Tibial artery (tissue), 4 donors: Measurements from ENCODE around the gene CTCFL.

Experiments
- DNase-seq, 2 donors: peaks; one replicate each; pipeline ENCODE4 v3.0.0-alpha.2; 2019
- H3K27ac ChIP-seq, 2 donors: fragments of 200-600 bp; sonication (generic) in 1 of 2; 1 replicate in 1 of 2; 2 replicates in 1 of 2; pipeline ENCODE4 v1.5.1; 2018 to 2019; ENCODE audit warnings: mild to moderate bottlenecking in 1 of 2
- H3K27me3 ChIP-seq, 2 donors: fragments of 200-600 bp; sonication (generic) in 1 of 2; one replicate each; pipeline versions ENCODE4 v1.5.1 to v1.6.0; 2016 to 2019
- H3K36me3 ChIP-seq, 3 donors: fragments of 200-600 bp; sonication (generic) in 2 of 3; one replicate each; pipeline ENCODE4 v1.5.1; 2016 to 2019; ENCODE audit warnings: mild to moderate bottlenecking in 2 of 3
- H3K4me1 ChIP-seq, 4 donors: fragments of 200-600 bp; sonication (generic) in 2 of 4; 1 replicate in 3 of 4; 2 replicates in 1 of 4; pipeline ENCODE4 v1.5.1; 2016 to 2019
- H3K4me3 ChIP-seq, 2 donors: fragments of 200-600 bp; sonication (generic) in 1 of 2; 1 replicate in 1 of 2; 2 replicates in 1 of 2; pipeline ENCODE4 v1.5.1; 2018 to 2019; ENCODE audit warnings: mild to moderate bottlenecking in 2 of 2
- H3K9me3 ChIP-seq, 3 donors: fragments of 200-600 bp; sonication (generic) in 1 of 3; one replicate each; pipeline ENCODE4 v1.5.1; 2016 to 2019
- CTCF ChIP-seq, 2 experiments: fragments of 200-600 bp in 1 of 2; fragments of 450-650 bp in 1 of 2; IDR thresholded peaks; one replicate each; pipeline ENCODE4 v1.5.1; 2017 to 2019; ENCODE audit warnings: antibody characterized with exemption in 2 of 2, mild to moderate bottlenecking in 1 of 2, moderate library complexity in 1 of 2
- intact Hi-C: fragments of 100-400 bp; cut with DNase I; formaldehyde crosslinking; loops from one replicate; pipeline ENCODE4 v1.15.0; 2023; ENCODE audit warnings: low total_unique reads

Gene CTCFL

GRCh38 chr20:57552471-57552870 is 27.5 kb upstream of the CTCFL start:
- no peak for DNase-seq
- H3K4me3 ChIP-seq, result no peak overlapping the region
- no peak for TF ChIP-seq CTCF (IDR thresholded peaks at IDR 0.05)
- H3K36me3 ChIP-seq, result no peaks in the 10 kb centered on the region
- no peaks in the 10 kb centered on the region for H3K4me1 ChIP-seq
- intact Hi-C loops, result no loop called here
- H3K9me3 ChIP-seq, result no peaks in the 10 kb centered on the region
- H3K27ac ChIP-seq, result no peak overlapping the region
- H3K27me3 ChIP-seq, result peaks cover 0 to 40% of the 10 kb centered on the region in 2 donors

GRCh38 chr20:57548177-57549058 is 23.5 kb upstream of the CTCFL start:
- H3K27me3 ChIP-seq, result peaks cover 0 to 25% of the 10 kb centered on the region in 2 donors
- TF ChIP-seq CTCF (IDR thresholded peaks at IDR 0.05), result no peak
- DNase-seq, result peak in 1 of 2 donors; percentile 53
- H3K27ac ChIP-seq, result no peak overlapping the region
- H3K4me1 ChIP-seq, result no peaks in the 10 kb centered on the region
- no peaks in the 10 kb centered on the region for H3K9me3 ChIP-seq
- no peak overlapping the region for H3K4me3 ChIP-seq
- H3K36me3 ChIP-seq, result no peaks in the 10 kb centered on the region
- intact Hi-C loops, result no loop called here

GRCh38 chr20:57546956-57547649 is 22.2 kb upstream of the CTCFL start:
- H3K27me3 ChIP-seq, result peaks cover 0 to 23% of the 10 kb centered on the region in 2 donors
- intact Hi-C loops, result no loop called here
- no peak for TF ChIP-seq CTCF (IDR thresholded peaks at IDR 0.05)
- DNase-seq, result peak in 1 of 2 donors; percentile 9
- H3K4me3 ChIP-seq, result no peak overlapping the region
- no peaks in the 10 kb centered on the region for H3K36me3 ChIP-seq
- H3K27ac ChIP-seq, result no peak overlapping the region
- no peaks in the 10 kb centered on the region for H3K4me1 ChIP-seq
- H3K9me3 ChIP-seq, result no peaks in the 10 kb centered on the region

GRCh38 chr20:57545927-57546662 is 21.2 kb upstream of the CTCFL start:
- no peak overlapping the region for H3K4me3 ChIP-seq
- H3K4me1 ChIP-seq, result no peaks in the 10 kb centered on the region
- DNase-seq, result peak in 1 of 2 donors; percentile 39
- peaks cover 0 to 13% of the 10 kb centered on the region in 2 donors for H3K27me3 ChIP-seq
- TF ChIP-seq CTCF (IDR thresholded peaks at IDR 0.05), result no peak
- intact Hi-C loops, result no loop called here
- H3K36me3 ChIP-seq, result no peaks in the 10 kb centered on the region
- no peak overlapping the region for H3K27ac ChIP-seq
- no peaks in the 10 kb centered on the region for H3K9me3 ChIP-seq

- Histone ChIP-seq H3K36me3 (no peaks in the 10 kb centered on the region), H3K27ac (no peak overlapping the region), H3K27me3 (peaks cover 0 to 9% of the 10 kb centered on the region in 2 donors), H3K4me3 (no peak overlapping the region), H3K9me3 (no peaks in the 10 kb centered on the region), H3K4me1 (no peaks in the 10 kb centered on the region)
- no peak for TF ChIP-seq CTCF (IDR thresholded peaks at IDR 0.05)
- intact Hi-C loops, result no loop called here
- DNase-seq, result no peak
Observed at GRCh38 chr20:57544838-57545564, 20.1 kb upstream of the CTCFL start.
